Skeletal muscle tissue (tissue), 4 donors: ENCODE results near the gene BOC. TPM values are rescaled to one million over a fixed set of nuclear protein-coding genes. Genes with fewer than 3 reads are reported as not detected.

Source experiments
- H3K27ac ChIP-seq: one replicate; pipeline ENCODE4 v1.7.0; 2013; ENCODE audit warnings: mild to moderate bottlenecking, low read depth, low read length, inconsistent platforms
- H3K27me3 ChIP-seq, 3 donors: one replicate each; pipeline ENCODE4 v1.7.0; 2013; ENCODE audit warnings: low read length in 3 of 3; ENCODE audit not compliant: control insufficient read depth in 3 of 3, insufficient read depth in 3 of 3
- H3K36me3 ChIP-seq, 3 donors: one replicate each; pipeline ENCODE4 v1.7.0; 2013; ENCODE audit warnings: low read length in 3 of 3; ENCODE audit not compliant: control insufficient read depth in 3 of 3, insufficient read depth in 3 of 3
- H3K4me1 ChIP-seq, 3 donors: one replicate each; pipeline ENCODE4 v1.7.0; 2013; ENCODE audit warnings: low read length in 3 of 3, mild to moderate bottlenecking in 3 of 3; ENCODE audit not compliant: control insufficient read depth in 3 of 3, insufficient read depth in 3 of 3
- H3K4me3 ChIP-seq, 3 donors: one replicate each; pipeline ENCODE4 v1.7.0; 2013; ENCODE audit warnings: low read length in 3 of 3
- H3K9ac ChIP-seq, 3 donors: one replicate each; pipeline ENCODE4 v1.7.0; 2013; ENCODE audit warnings: low read length in 3 of 3, mild to moderate bottlenecking in 3 of 3, moderate library complexity in 2 of 3, low read depth in 1 of 3
- H3K9me3 ChIP-seq, 3 donors: one replicate each; pipeline ENCODE4 v1.7.0; 2013; ENCODE audit warnings: low read length in 3 of 3; ENCODE audit not compliant: control insufficient read depth in 3 of 3
- total RNA-seq: library from RNA; depleted of rRNA; stranded (reverse); fragments of >200 nt; gene quantifications from one replicate; pipeline ENCODE4 v1.2.3, GENCODE V29; 2014
- donor health status: Osteomylitis.

Gene BOC
- total RNA-seq, 1 donor from 2014 or later = 28.7 TPM

GRCh38 chr3:113233497-113233896, 22.1 kb downstream of the BOC start:
- no peaks in the 10 kb centered on the region for H3K36me3 ChIP-seq
- H3K27ac ChIP-seq = no peak overlapping the region
- H3K4me3 ChIP-seq = no peak overlapping the region
- no peaks in the 10 kb centered on the region for H3K27me3 ChIP-seq
- H3K9me3 ChIP-seq = no peaks in the 10 kb centered on the region
- no peak overlapping the region for H3K9ac ChIP-seq
- H3K4me1 ChIP-seq = peaks cover 0 to 5% (median 4%) of the 10 kb centered on the region in 3 donors

GRCh38 chr3:113234028-113234427, 22.7 kb downstream of the BOC start:
- H3K27ac ChIP-seq = no peak overlapping the region
- no peak overlapping the region for H3K9ac ChIP-seq
- H3K4me1 ChIP-seq = peaks cover 0 to 5% (median 2%) of the 10 kb centered on the region in 3 donors
- H3K36me3 ChIP-seq = no peaks in the 10 kb centered on the region
- no peaks in the 10 kb centered on the region for H3K9me3 ChIP-seq
- H3K27me3 ChIP-seq = no peaks in the 10 kb centered on the region
- H3K4me3 ChIP-seq = no peak overlapping the region

- Histone ChIP-seq H3K27me3 (peaks cover 0 to 2% (median 0%) of the 10 kb centered on the region in 3 donors), H3K4me1 (peaks cover 0 to 6% (median 6%) of the 10 kb centered on the region in 3 donors), H3K4me3 (no peak overlapping the region), H3K9me3 (no peaks in the 10 kb centered on the region), H3K9ac (no peak overlapping the region), H3K27ac (no peak overlapping the region), H3K36me3 (no peaks in the 10 kb centered on the region)
Observed at GRCh38 chr3:113234688-113235260, 23.4 kb downstream of the BOC start.

- H3K27ac ChIP-seq = no peak overlapping the region
- H3K9me3 ChIP-seq = no peaks in the 10 kb centered on the region
- no peak overlapping the region for H3K4me3 ChIP-seq
- H3K27me3 ChIP-seq = peaks cover 0 to 2% (median 0%) of the 10 kb centered on the region in 3 donors
- no peaks in the 10 kb centered on the region for H3K36me3 ChIP-seq
- H3K4me1 ChIP-seq = peaks cover 5 to 14% (median 7%) of the 10 kb centered on the region in 3 donors
- H3K9ac ChIP-seq = no peak overlapping the region
Observed at GRCh38 chr3:113238503-113238902, 27.1 kb downstream of the BOC start.

- Histone ChIP-seq H3K4me3 (no peak overlapping the region), H3K27me3 (peaks cover 0 to 2% (median 0%) of the 10 kb centered on the region in 3 donors), H3K36me3 (no peaks in the 10 kb centered on the region), H3K4me1 (peaks cover 5 to 14% (median 11%) of the 10 kb centered on the region in 3 donors), H3K9ac (no peak overlapping the region), H3K27ac (peak overlapping the region; percentile 32), H3K9me3 (no peaks in the 10 kb centered on the region)
Observed at GRCh38 chr3:113240841-113241240, 29.5 kb downstream of the BOC start.

GRCh38 chr3:113241292-113242095, 30.1 kb downstream of the BOC start:
- Histone ChIP-seq H3K27ac (peak overlapping the region; percentile 32), H3K36me3 (no peaks in the 10 kb centered on the region), H3K4me3 (no peak overlapping the region), H3K4me1 (peaks cover 5 to 14% (median 11%) of the 10 kb centered on the region in 3 donors), H3K9ac (peak overlapping the region in 1 of 3 donors; percentile 15), H3K27me3 (peaks cover 0 to 2% (median 0%) of the 10 kb centered on the region in 3 donors), H3K9me3 (no peaks in the 10 kb centered on the region)

- Histone ChIP-seq H3K36me3 (no peaks in the 10 kb centered on the region), H3K4me1 (peaks cover 5 to 17% (median 14%) of the 10 kb centered on the region in 3 donors), H3K27me3 (peaks cover 0 to 2% (median 0%) of the 10 kb centered on the region in 3 donors), H3K9me3 (no peaks in the 10 kb centered on the region), H3K9ac (no peak overlapping the region), H3K4me3 (no peak overlapping the region), H3K27ac (peak overlapping the region; percentile 32)
Observed at GRCh38 chr3:113242096-113242581, 30.8 kb downstream of the BOC start.

GRCh38 chr3:113243071-113243470, 31.7 kb downstream of the BOC start:
- H3K9ac ChIP-seq = no peak overlapping the region
- no peaks in the 10 kb centered on the region for H3K36me3 ChIP-seq
- H3K4me3 ChIP-seq = no peak overlapping the region
- no peak overlapping the region for H3K27ac ChIP-seq
- peaks cover 5 to 17% (median 14%) of the 10 kb centered on the region in 3 donors for H3K4me1 ChIP-seq
- no peaks in the 10 kb centered on the region for H3K9me3 ChIP-seq
- H3K27me3 ChIP-seq = peaks cover 0 to 2% (median 0%) of the 10 kb centered on the region in 3 donors

- no peaks in the 10 kb centered on the region for H3K36me3 ChIP-seq
- no peak overlapping the region for H3K4me3 ChIP-seq
- peaks cover 0 to 2% (median 0%) of the 10 kb centered on the region in 3 donors for H3K27me3 ChIP-seq
- H3K27ac ChIP-seq = no peak overlapping the region
- no peaks in the 10 kb centered on the region for H3K9me3 ChIP-seq
- peaks cover 5 to 21% (median 17%) of the 10 kb centered on the region in 3 donors for H3K4me1 ChIP-seq
- no peak overlapping the region for H3K9ac ChIP-seq
Observed at GRCh38 chr3:113243846-113244245, 32.5 kb downstream of the BOC start.

- no peak overlapping the region for H3K4me3 ChIP-seq
- H3K4me1 ChIP-seq = peaks cover 7 to 16% (median 15%) of the 10 kb centered on the region in 3 donors
Observed at GRCh38 chr3:113245761-113246161, 34.4 kb downstream of the BOC start.

More at GRCh38 chr3:113245761-113246161, 34.4 kb downstream of the BOC start:
- H3K9ac ChIP-seq = no peak overlapping the region
- H3K9me3 ChIP-seq = no peaks in the 10 kb centered on the region
- peak overlapping the region; percentile 20 for H3K27ac ChIP-seq
- no peaks in the 10 kb centered on the region for H3K27me3 ChIP-seq
- H3K36me3 ChIP-seq = peaks cover 0 to 5% (median 0%) of the 10 kb centered on the region in 3 donors
